ENCODE measurements around the gene PTPRCAP. TPM values are rescaled to one million over a fixed set of nuclear protein-coding genes. Genes with fewer than 3 reads are reported as not detected.
"Not testable (repeated sequence)": the region's sequence is repeated elsewhere in the genome, so short reads cannot be mapped to it uniquely, and the experiment has no call there.

The PTPRCAP gene, protein sequence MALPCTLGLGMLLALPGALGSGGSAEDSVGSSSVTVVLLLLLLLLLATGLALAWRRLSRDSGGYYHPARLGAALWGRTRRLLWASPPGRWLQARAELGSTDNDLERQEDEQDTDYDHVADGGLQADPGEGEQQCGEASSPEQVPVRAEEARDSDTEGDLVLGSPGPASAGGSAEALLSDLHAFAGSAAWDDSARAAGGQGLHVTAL
- total RNA-seq (2022) = 0.51 and 1.3 TPM in 2 replicates
- percentile 39 among the genes with signal in this experiment for Bru-seq, nascent RNA
- percentile 47 among the genes with signal in this experiment for BruChase-seq, experiment 1, labeled RNA remaining after a 6-hour chase
- BruChase-seq, experiment 2, labeled RNA remaining after a 2-hour chase = percentile 49 among the genes with signal in this experiment
- long read RNA-seq, partial matches to known transcripts = 0 of 1 reads
- long read RNA-seq, other reads (novel, unspliced or antisense) = 1 of 1 reads

DNA sequence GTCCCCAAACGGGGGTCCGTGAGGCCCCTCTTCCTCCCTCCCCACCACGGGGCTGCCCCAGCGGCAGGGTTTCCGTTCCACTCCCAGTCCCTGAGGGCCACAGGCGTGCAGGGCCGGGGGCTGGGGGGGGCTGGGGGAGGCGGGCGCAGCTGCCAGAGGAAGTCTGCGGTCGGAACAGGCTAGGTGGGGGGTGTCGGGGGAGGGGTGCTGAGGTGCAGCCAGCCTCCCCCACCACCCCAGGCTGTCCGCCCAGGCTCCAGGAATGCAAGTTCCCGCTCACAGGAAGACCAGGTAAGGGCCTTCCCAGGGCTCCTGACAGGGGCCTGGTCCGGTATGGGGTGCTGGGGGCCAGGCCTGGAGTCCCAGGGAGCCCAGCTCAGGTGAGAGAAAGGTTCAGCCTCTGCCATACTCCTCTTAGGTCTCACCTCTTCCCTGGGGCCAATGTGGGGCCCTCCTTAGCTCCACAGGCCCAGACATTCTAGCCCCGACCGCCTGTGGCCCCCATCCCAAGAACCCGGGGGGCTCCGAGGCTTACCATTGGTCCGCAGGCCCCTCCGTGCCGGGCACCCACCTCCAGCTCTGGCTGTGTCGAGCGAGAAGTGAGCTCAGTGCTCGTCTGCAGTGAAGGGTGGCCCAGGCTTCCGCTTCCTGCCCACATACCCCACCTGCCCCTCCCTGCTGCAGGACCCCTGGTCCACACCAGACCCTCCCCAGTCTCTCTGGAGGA, at the start of gene PTPRCAP:
Gene PTPRCAP, minus strand, starts transcription at position 601 of the 727 bp plus-strand sequence. Its CDS starts 63 bp downstream, at position 538.
- H3K4me3 Mint-ChIP-seq (ENCODE audit: low read depth, unreplicated experiment) = no peak within 1 kb of the TSS
- no peak within 1 kb of the TSS for H3K27ac Mint-ChIP-seq (ENCODE audit: unreplicated experiment)
- no peaks in the 10 kb centered on the region for H3K27me3 Mint-ChIP-seq (ENCODE audit: unreplicated experiment)
- BruUV-seq (replicated peaks) = no TSS peak
- CTCF ChIA-PET = no interaction called here
- peaks cover 14% of the 10 kb centered on the region for H3K4me1 Mint-ChIP-seq (ENCODE audit: low read depth, unreplicated experiment)
- H3K9me3 Mint-ChIP-seq (ENCODE audit: low read depth, unreplicated experiment) = no peaks in the 10 kb centered on the region
- TF ChIP-seq, protein P1, sequence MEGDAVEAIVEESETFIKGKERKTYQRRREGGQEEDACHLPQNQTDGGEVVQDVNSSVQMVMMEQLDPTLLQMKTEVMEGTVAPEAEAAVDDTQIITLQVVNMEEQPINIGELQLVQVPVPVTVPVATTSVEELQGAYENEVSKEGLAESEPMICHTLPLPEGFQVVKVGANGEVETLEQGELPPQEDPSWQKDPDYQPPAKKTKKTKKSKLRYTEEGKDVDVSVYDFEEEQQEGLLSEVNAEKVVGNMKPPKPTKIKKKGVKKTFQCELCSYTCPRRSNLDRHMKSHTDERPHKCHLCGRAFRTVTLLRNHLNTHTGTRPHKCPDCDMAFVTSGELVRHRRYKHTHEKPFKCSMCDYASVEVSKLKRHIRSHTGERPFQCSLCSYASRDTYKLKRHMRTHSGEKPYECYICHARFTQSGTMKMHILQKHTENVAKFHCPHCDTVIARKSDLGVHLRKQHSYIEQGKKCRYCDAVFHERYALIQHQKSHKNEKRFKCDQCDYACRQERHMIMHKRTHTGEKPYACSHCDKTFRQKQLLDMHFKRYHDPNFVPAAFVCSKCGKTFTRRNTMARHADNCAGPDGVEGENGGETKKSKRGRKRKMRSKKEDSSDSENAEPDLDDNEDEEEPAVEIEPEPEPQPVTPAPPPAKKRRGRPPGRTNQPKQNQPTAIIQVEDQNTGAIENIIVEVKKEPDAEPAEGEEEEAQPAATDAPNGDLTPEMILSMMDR (IDR thresholded peaks at IDR 0.05; ENCODE audit: unreplicated experiment) = no peak
- no peak for DNase-seq
- peaks cover 73% of the 10 kb centered on the region for H3K36me3 Mint-ChIP-seq (ENCODE audit: insufficient read depth, unreplicated experiment)
- intact Hi-C loops (cut with micrococcal nuclease; ENCODE audit: unreplicated experiment) = no loop called here

DNA sequence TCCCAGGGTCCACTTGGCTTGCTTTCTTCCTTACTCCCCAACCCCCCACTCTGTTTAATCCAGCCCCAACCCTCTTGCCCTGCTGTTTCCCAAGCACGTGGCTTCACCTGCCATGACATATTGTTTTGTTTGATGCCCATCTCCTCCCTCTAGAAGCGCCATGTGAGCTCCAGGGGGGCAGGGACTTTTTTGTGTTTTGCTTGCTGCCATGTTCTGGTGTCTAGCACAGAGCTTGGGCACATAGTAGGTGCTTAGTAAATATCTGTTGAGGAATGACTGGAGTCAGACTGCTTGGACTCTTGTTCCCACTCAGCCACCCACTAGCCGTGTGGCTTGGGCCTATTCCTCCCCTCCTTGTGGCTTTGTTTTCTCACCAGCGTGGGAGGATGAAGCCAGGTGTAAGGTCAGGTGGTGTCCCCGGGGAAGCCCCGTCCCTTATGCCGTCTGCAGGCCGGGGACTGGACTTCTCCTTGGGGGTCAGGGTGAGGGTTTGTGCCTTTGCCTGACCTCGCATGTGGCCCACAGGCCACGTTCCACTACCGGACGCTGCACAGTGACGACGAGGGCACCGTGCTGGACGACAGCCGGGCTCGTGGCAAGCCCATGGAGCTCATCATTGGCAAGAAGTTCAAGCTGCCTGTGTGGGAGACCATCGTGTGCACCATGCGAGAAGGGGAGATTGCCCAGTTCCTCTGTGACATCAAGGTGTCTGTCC, 49.2 kb upstream of the PTPRCAP start:
- CTCF ChIA-PET = no interaction called here
- peaks cover 26% of the 10 kb centered on the region for H3K4me1 Mint-ChIP-seq (ENCODE audit: low read depth, unreplicated experiment)

DNA sequence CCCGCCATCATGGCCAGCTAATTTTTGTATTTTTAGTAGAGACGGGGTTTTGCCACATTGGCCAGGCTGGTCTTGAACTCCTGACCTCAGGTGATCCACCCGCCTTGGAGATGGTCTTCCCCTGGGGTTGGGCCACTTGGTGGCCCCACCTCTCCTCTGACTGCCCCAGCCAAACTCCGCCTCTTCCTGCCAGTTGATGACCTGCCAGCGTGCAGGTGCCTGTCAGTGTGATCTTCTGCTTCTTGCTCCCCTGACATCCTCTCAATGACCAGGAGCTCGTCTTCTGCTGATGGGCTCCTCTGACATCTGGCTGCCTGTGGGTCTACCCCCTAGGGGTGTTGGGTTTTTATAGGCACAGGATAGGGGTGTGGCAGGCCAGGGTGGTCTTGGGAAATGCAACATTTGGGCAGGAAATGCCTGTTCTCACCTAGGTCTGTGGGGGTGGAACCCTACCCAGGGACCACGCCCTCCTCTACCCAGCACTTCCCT, 48.4 kb upstream of the PTPRCAP start:
- intact Hi-C loops (cut with micrococcal nuclease; ENCODE audit: unreplicated experiment); H3K9me3 Mint-ChIP-seq (ENCODE audit: low read depth, unreplicated experiment); BruUV-seq (replicated peaks); H3K27ac Mint-ChIP-seq (ENCODE audit: unreplicated experiment); CTCF ChIA-PET; H3K4me3 Mint-ChIP-seq (ENCODE audit: low read depth, unreplicated experiment); H3K27me3 Mint-ChIP-seq (ENCODE audit: unreplicated experiment); DNase-seq: not testable (repeated sequence)
- Mint-ChIP-seq H3K36me3 (ENCODE audit: insufficient read depth, unreplicated experiment) (peaks cover 51% of the 10 kb centered on the region), H3K4me1 (ENCODE audit: low read depth, unreplicated experiment) (peaks cover 26% of the 10 kb centered on the region)

More for the DNA sequence above, 49.2 kb upstream of the PTPRCAP start:
- Mint-ChIP-seq H3K27ac (ENCODE audit: unreplicated experiment) (no peak overlapping the region), H3K27me3 (ENCODE audit: unreplicated experiment) (no peaks in the 10 kb centered on the region), H3K9me3 (ENCODE audit: low read depth, unreplicated experiment) (no peaks in the 10 kb centered on the region), H3K4me3 (ENCODE audit: low read depth, unreplicated experiment) (no peak overlapping the region), H3K36me3 (ENCODE audit: insufficient read depth, unreplicated experiment) (peaks cover 58% of the 10 kb centered on the region)
- TF ChIP-seq, protein P1 (IDR thresholded peaks at IDR 0.05; ENCODE audit: unreplicated experiment) = no peak
- no peak for DNase-seq
- BruUV-seq (replicated peaks) = no TSS peak
- intact Hi-C loops (cut with micrococcal nuclease; ENCODE audit: unreplicated experiment) = no loop called here

DNA sequence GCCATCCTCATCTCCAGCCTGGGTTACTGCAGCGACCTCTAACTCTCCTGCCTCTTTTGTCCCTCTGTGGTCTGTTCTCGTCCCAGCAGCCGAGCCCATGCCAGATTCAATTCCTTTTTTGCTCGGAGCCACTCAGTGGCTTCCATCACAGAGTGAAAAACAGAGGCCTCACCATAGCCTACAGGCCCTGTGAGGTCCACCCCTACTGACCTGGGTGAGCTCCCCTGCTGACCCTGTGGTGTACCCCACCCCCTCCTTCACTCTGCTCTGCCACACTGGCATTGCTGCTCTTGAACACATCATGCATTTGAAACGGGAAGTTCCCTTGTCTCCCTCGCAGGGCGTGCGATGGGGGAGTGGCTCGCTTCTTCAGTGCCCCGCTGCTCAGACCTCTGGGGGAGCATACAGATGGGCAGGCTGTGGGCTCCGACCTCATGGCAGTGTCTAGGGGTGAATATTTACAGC, 47.4 kb upstream of the PTPRCAP start:
- TF ChIP-seq, protein P1 (IDR thresholded peaks at IDR 0.05; ENCODE audit: unreplicated experiment) = no peak
- no peaks in the 10 kb centered on the region for H3K9me3 Mint-ChIP-seq (ENCODE audit: low read depth, unreplicated experiment)
- no peaks in the 10 kb centered on the region for H3K27me3 Mint-ChIP-seq (ENCODE audit: unreplicated experiment)
- intact Hi-C loops (cut with micrococcal nuclease; ENCODE audit: unreplicated experiment) = no loop called here
- H3K36me3 Mint-ChIP-seq (ENCODE audit: insufficient read depth, unreplicated experiment) = peaks cover 41% of the 10 kb centered on the region
- peaks cover 26% of the 10 kb centered on the region for H3K4me1 Mint-ChIP-seq (ENCODE audit: low read depth, unreplicated experiment)
- no peak overlapping the region for H3K27ac Mint-ChIP-seq (ENCODE audit: unreplicated experiment)
- DNase-seq = no peak
- BruUV-seq (replicated peaks) = no TSS peak
- H3K4me3 Mint-ChIP-seq (ENCODE audit: low read depth, unreplicated experiment) = peak overlapping the region; percentile 98
- CTCF ChIA-PET = no interaction called here

All from Calu3 (cell line).